GM12878 (cell line): Measurements from ENCODE around the gene ARAP2. TPM values are rescaled to one million over a fixed set of nuclear protein-coding genes. Genes with fewer than 3 reads are reported as not detected.

Experiments used
- E2F8 ChIP-seq: fragments of 450-650 bp; IDR thresholded peaks from 2 replicates; pipeline ENCODE4 v1.6.1; 2018; ENCODE audit warnings: mild to moderate bottlenecking, low read depth, moderate library complexity; ENCODE audit not compliant: partially characterized antibody
- HSF1 ChIP-seq: fragments of 150-350 bp; IDR thresholded peaks from 2 replicates; pipeline ENCODE4 v1.6.1; 2014; ENCODE audit warnings: mild to moderate bottlenecking, low read depth, low read length
- IKZF2 ChIP-seq, 2 experiments: fragments of 450-650 bp; IDR thresholded peaks; 2 replicates each; pipeline ENCODE4 v1.6.1; 2017; ENCODE audit warnings: mild to moderate bottlenecking in 2 of 2, moderate library complexity in 2 of 2
- IRF4 ChIP-seq: IDR thresholded peaks from 2 replicates; pipeline ENCODE4 v1.6.1; 2011; ENCODE audit warnings: low read depth, low read length
- MXI1 ChIP-seq: fragments of 150-350 bp; IDR thresholded peaks from 2 replicates; pipeline ENCODE4 v1.6.1; 2011; ENCODE audit warnings: low read depth, mild to moderate bottlenecking, inconsistent platforms, low read length, improper control_type of control experiment
- NR2F1 ChIP-seq: fragments of 450-650 bp; conservative IDR thresholded peaks from 2 replicates; pipeline ENCODE4 v1.6.1; 2017; ENCODE audit warnings: mild to moderate bottlenecking
- POLR2A ChIP-seq: IDR thresholded peaks from 2 replicates; pipeline ENCODE4 v1.6.1; 2011; ENCODE audit warnings: low read depth, mild to moderate bottlenecking, low read length
- SREBF1 ChIP-seq: IDR thresholded peaks from 2 replicates; pipeline ENCODE4 v1.6.1; 2012; ENCODE audit warnings: mild to moderate bottlenecking, low read length
- YY1 ChIP-seq: IDR thresholded peaks from 2 replicates; pipeline ENCODE4 v1.6.1; 2011; ENCODE audit warnings: low read depth, mild to moderate bottlenecking, low read length
- ZBTB33 ChIP-seq: fragments of 450-650 bp; IDR thresholded peaks from 2 replicates; pipeline ENCODE4 v1.6.1; 2017; ENCODE audit warnings: mild to moderate bottlenecking
- ZNF592 ChIP-seq: fragments of 450-650 bp; IDR thresholded peaks from 2 replicates; pipeline ENCODE4 v1.6.1; 2017; ENCODE audit warnings: mild to moderate bottlenecking, moderate library complexity
- polyA plus RNA-seq, 11 experiments: library from polyadenylated mRNA; depleted of rRNA in 4 of 11; unstranded in 6 of 11; stranded (reverse) in 5 of 11; fragments of >200 nt; fragmentation: Nextera tagmentation in 4 of 11; fragmentation: Illumina TruSeq in 1 of 11; extraction: Ambion mirVana in 4 of 11; extraction: Trizol in 1 of 11; gene quantifications; 1 replicate in 1 of 11; 2 replicates in 10 of 11; pipeline versions ENCODE4 v1.2.1 to v1.2.3, GENCODE V29; 2011 to 2016; ENCODE audit warnings: inconsistent platforms in 2 of 11, missing spikeins in 2 of 11, low read depth in 1 of 11
- total RNA-seq, 4 experiments: library from RNA; depleted of rRNA in 3 of 4; stranded (reverse); fragments of >200 nt in 3 of 4; fragmentation: Illumina TruSeq in 1 of 4; extraction: Trizol in 1 of 4; gene quantifications; 2 replicates each; pipeline versions ENCODE4 v1.2.1 to v1.2.3, GENCODE V29; 2013 to 2021

The ARAP2 gene
- total and polyA plus RNA-seq, 10 of the 15 experiments (the other 5 are each of a cell fraction or from before 2014, with no cell fraction given) = 5.4 to 36.1 (median 12.2) TPM

GRCh38 chr4:36081185-36081584 lies 163.1 kb downstream of the ARAP2 start (continued):
- no peak for TF ChIP-seq ZNF592
- no peak for TF ChIP-seq E2F8
- no peak for TF ChIP-seq NR2F1
- no peak for TF ChIP-seq SREBF1
- TF ChIP-seq IKZF2 (IDR thresholded peaks at IDR 0.05) = peak; percentile 90 to 93; a peak in 3 of 4 replicates
- peak; percentile 68 for TF ChIP-seq IRF4
- no peak for TF ChIP-seq MXI1
- no peak for TF ChIP-seq POLR2A
- TF ChIP-seq YY1 = no peak
- TF ChIP-seq ZBTB33 = no peak
- TF ChIP-seq HSF1 = no peak
